K562 (cell line): ENCODE measurements around the gene H3-3A. TPM values are rescaled to one million over a fixed set of nuclear protein-coding genes. Genes with fewer than 3 reads are reported as not detected.

ENCODE experiments used
- ARID3A ChIP-seq: IDR thresholded peaks from 2 replicates; pipeline ENCODE4 v1.6.1; 2012; ENCODE audit warnings: low read depth, low read length, improper control_type of control experiment, borderline replicate concordance
- CBFA2T3 ChIP-seq: fragments of 450-650 bp; IDR thresholded peaks from 2 replicates; pipeline ENCODE4 v1.6.1; 2017
- DMBX1 ChIP-seq: fragments of 250-450 bp; sonication (Bioruptor Pico); IDR thresholded peaks from 2 replicates; pipeline ENCODE4 v1.8.0; 2022; ENCODE audit warnings: inconsistent platforms, mild to moderate bottlenecking, moderate library complexity, borderline replicate concordance
- HMBOX1 ChIP-seq: sonication (generic); IDR thresholded peaks from 2 replicates; pipeline ENCODE4 v1.6.1; 2016
- IRF1 ChIP-seq: sonication (generic); formaldehyde crosslinking; IDR thresholded peaks from 2 replicates; pipeline ENCODE4 v1.8.0; 2022; ENCODE audit warnings: missing genetic modification reagents, mild to moderate bottlenecking, borderline replicate concordance
- IRF2 ChIP-seq: sonication (generic); formaldehyde crosslinking; IDR thresholded peaks from 2 replicates; pipeline ENCODE4 v1.8.1; 2022; ENCODE audit warnings: mild to moderate bottlenecking, missing genetic modification reagents
- POLR3G ChIP-seq: IDR thresholded peaks from 2 replicates; pipeline ENCODE4 v1.6.1; 2011; ENCODE audit not compliant: insufficient read length, insufficient replicate concordance; ENCODE audit errors: extremely low read depth
- PTTG1 ChIP-seq: fragments of 450-650 bp; IDR thresholded peaks from 2 replicates; pipeline ENCODE4 v1.6.1; 2016; ENCODE audit warnings: low read depth, mild to moderate bottlenecking, missing genetic modification characterization, missing compliant biosample characterization
- SAFB ChIP-seq: fragments of 200-400 bp; formaldehyde crosslinking; IDR thresholded peaks from 2 replicates; pipeline ENCODE4 v1.6.1; 2017; ENCODE audit warnings: low read depth, low read length, borderline replicate concordance
- SFPQ ChIP-seq: fragments of 200-400 bp; formaldehyde crosslinking; IDR thresholded peaks from 2 replicates; pipeline ENCODE4 v1.6.1; 2017; ENCODE audit warnings: mild to moderate bottlenecking, low read depth, low read length, moderate library complexity
- TCFL5 ChIP-seq: fragments of 250-450 bp; sonication (Bioruptor Pico); conservative IDR thresholded peaks from 2 replicates; pipeline ENCODE4 v1.6.1; 2021; ENCODE audit warnings: mild to moderate bottlenecking, moderate library complexity, matching md5 sums
- TFAP4 ChIP-seq: sonication (generic); formaldehyde crosslinking; IDR thresholded peaks from 2 replicates; pipeline ENCODE4 v1.8.0; 2022; ENCODE audit warnings: missing genetic modification reagents, mild to moderate bottlenecking, moderate library complexity, borderline replicate concordance
- XRCC3 ChIP-seq: fragments of 450-650 bp; IDR thresholded peaks from 2 replicates; pipeline ENCODE4 v1.6.1; 2017; ENCODE audit warnings: mild to moderate bottlenecking, moderate library complexity
- YBX1 ChIP-seq: fragments of 450-650 bp; IDR thresholded peaks from 2 replicates; pipeline ENCODE4 v1.7.1; 2016; ENCODE audit warnings: mild to moderate bottlenecking
- ZFP36 ChIP-seq: fragments of 150-350 bp; IDR thresholded peaks from 2 replicates; pipeline ENCODE4 v1.6.1; 2018; ENCODE audit warnings: low read length, low read depth; ENCODE audit not compliant: partially characterized antibody
- ZNF224 ChIP-seq: sonication (generic); formaldehyde crosslinking; IDR thresholded peaks from 2 replicates; pipeline ENCODE4 v1.8.0; 2022; ENCODE audit warnings: mild to moderate bottlenecking, missing genetic modification reagents
- ZNF263 ChIP-seq: sonication (generic); formaldehyde crosslinking; IDR thresholded peaks from 2 replicates; pipeline ENCODE4 v1.8.0; 2022; ENCODE audit warnings: mild to moderate bottlenecking, missing genetic modification reagents, borderline replicate concordance
- ZNF395 ChIP-seq: fragments of 200-800 bp; sonication (Bioruptor generic); IDR thresholded peaks from 2 replicates; pipeline ENCODE4 v1.6.1; 2017; ENCODE audit warnings: missing genetic modification characterization, missing compliant biosample characterization
- ZNF431 ChIP-seq: sonication (generic); formaldehyde crosslinking; IDR thresholded peaks from 2 replicates; pipeline ENCODE4 v1.8.0; 2022; ENCODE audit warnings: mild to moderate bottlenecking, missing genetic modification reagents
- ZNF583 ChIP-seq: fragments of 250-450 bp; sonication (Bioruptor Pico); IDR thresholded peaks from 2 replicates; pipeline ENCODE4 v1.4.0; 2020
- ZNF785 ChIP-seq: fragments of 250-450 bp; sonication (Bioruptor Pico); IDR thresholded peaks from 2 replicates; pipeline ENCODE4 v1.4.0; 2020; ENCODE audit warnings: mild to moderate bottlenecking
- polyA plus RNA-seq, 8 experiments: library from polyadenylated mRNA; depleted of rRNA in 4 of 8; stranded (reverse) in 5 of 8; unstranded in 3 of 8; fragments of >200 nt; fragmentation: Nextera tagmentation in 2 of 8; fragmentation: Illumina TruSeq in 1 of 8; extraction: Ambion mirVana in 2 of 8; extraction: Trizol in 1 of 8; gene quantifications; 2 replicates each; pipeline versions ENCODE4 v1.2.1 to v1.2.3, GENCODE V29; 2011 to 2014; ENCODE audit warnings: inconsistent platforms in 1 of 8, missing spikeins in 1 of 8
- total RNA-seq, 7 experiments: library from RNA; depleted of rRNA in 6 of 7; stranded (reverse); fragments of >200 nt in 6 of 7; fragmentation: Illumina TruSeq in 2 of 7; extraction: Trizol in 2 of 7; gene quantifications; 2 replicates each; pipeline versions ENCODE4 v1.2.1 to v1.2.3, GENCODE V29; 2011 to 2021; ENCODE audit warnings: low replicate concordance in 1 of 7

Gene H3-3A
- total and polyA plus RNA-seq, 9 of the 15 experiments (the other 6 are each of a cell fraction or from before 2014, with no cell fraction given): 426 to 1,083 (median 591) TPM

- TF ChIP-seq TFAP4 (CRISPR knock-in tag) (no peak; the same call in 1 of the 2 replicates), PTTG1 (no peak), ZFP36 (no peak), ZNF785 (CRISPR knock-in tag) (no peak), SFPQ (no peak), ZNF395 (CRISPR knock-in tag) (no peak), ZNF224 (CRISPR knock-in tag) (no peak), XRCC3 (no peak), ZNF263 (CRISPR knock-in tag) (no peak), IRF2 (no peak), HMBOX1 (no peak), ZNF431 (CRISPR knock-in tag) (no peak), SAFB (no peak), ZNF583 (CRISPR knock-in tag) (no peak), POLR3G (no peak), DMBX1 (CRISPR knock-in tag) (no peak), YBX1 (no peak), ARID3A (no peak), TCFL5 (CRISPR knock-in tag) (no peak), IRF1 (CRISPR knock-in tag) (no peak), CBFA2T3 (no peak)
Observed at GRCh38 chr1:226082959-226083301, 20.4 kb downstream of the H3-3A start (continued).
